HL-60/S4 treated with phorbol 12-myristate 13-acetate at 8.2 ng/mL for 4 days and 3 days (cell line): ENCODE data around the gene DMWD.

Experiments used
- in situ Hi-C: fragments of 300-500 bp; cut with MboI; formaldehyde crosslinking; loops from 2 replicates; pipeline ENCODE4 v1.15.0; 2022; ENCODE audit warnings: low sequenced_read_pairs

Gene DMWD

GRCh38 chr19:45792470-45793177 lies at the start of gene DMWD:
TSS of gene DMWD (minus strand) at chr19:45792845. CDS start at chr19:45792756, 89 bp downstream.
- in situ Hi-C loops, result no loop called here

GRCh38 chr19:45842198-45842597 lies 49.6 kb upstream of the DMWD start:
- in situ Hi-C loops, result no loop called here

- in situ Hi-C loops, result no loop called here
Observed at GRCh38 chr19:45834970-45835369, 42.3 kb upstream of the DMWD start.

- in situ Hi-C loops, result no loop called here
Observed at GRCh38 chr19:45828945-45829344, 36.3 kb upstream of the DMWD start.

GRCh38 chr19:45828523-45828922 lies 35.9 kb upstream of the DMWD start:
- in situ Hi-C loops, result no loop called here

GRCh38 chr19:45827459-45828093 lies 34.9 kb upstream of the DMWD start:
- in situ Hi-C loops, result no loop called here

GRCh38 chr19:45826934-45827333 lies 34.3 kb upstream of the DMWD start:
- in situ Hi-C loops, result no loop called here

- in situ Hi-C loops, result no loop called here
Observed at GRCh38 chr19:45825917-45826893, 33.6 kb upstream of the DMWD start.

GRCh38 chr19:45825263-45825605 lies 32.6 kb upstream of the DMWD start:
- in situ Hi-C loops, result no loop called here

- in situ Hi-C loops, result no loop called here
Observed at GRCh38 chr19:45824531-45825262, 32.1 kb upstream of the DMWD start.

- in situ Hi-C loops, result no loop called here
Observed at GRCh38 chr19:45824041-45824471, 31.4 kb upstream of the DMWD start.

GRCh38 chr19:45823182-45823581 lies 30.5 kb upstream of the DMWD start:
- in situ Hi-C loops, result no loop called here

- in situ Hi-C loops, result no loop called here
Observed at GRCh38 chr19:45822716-45823115, 30.1 kb upstream of the DMWD start.

- in situ Hi-C loops, result no loop called here
Observed at GRCh38 chr19:45821570-45821969, 28.9 kb upstream of the DMWD start.

- in situ Hi-C loops, result no loop called here
Observed at GRCh38 chr19:45821103-45821521, 28.5 kb upstream of the DMWD start.

GRCh38 chr19:45820413-45821102 lies 27.9 kb upstream of the DMWD start:
- in situ Hi-C loops, result no loop called here

GRCh38 chr19:45819769-45820168 lies 27.1 kb upstream of the DMWD start:
- in situ Hi-C loops, result no loop called here

- in situ Hi-C loops, result no loop called here
Observed at GRCh38 chr19:45817725-45818301, 25.2 kb upstream of the DMWD start.

- in situ Hi-C loops, result no loop called here
Observed at GRCh38 chr19:45817010-45817724, 24.5 kb upstream of the DMWD start.
